Activated naive CD8-positive, alpha-beta T cell treated with anti-CD3 and anti-CD28 coated beads for 36 hours (primary cell): ENCODE results near the gene DENND4C. TPM values are rescaled to one million over a fixed set of nuclear protein-coding genes. Genes with fewer than 3 reads are reported as not detected.
"Not testable (repeated sequence)": the region's sequence is repeated elsewhere in the genome, so short reads cannot be mapped to it uniquely, and the experiment has no call there.

Experiments
- DNase-seq: peaks from one replicate; pipeline ENCODE4 v3.0.0; 2021
- H3K27ac Mint-ChIP-seq: one replicate; pipeline ENCODE4 v1.8.0; 2022; ENCODE audit warnings: mild to moderate bottlenecking, moderate library complexity, mixed read lengths
- H3K27me3 Mint-ChIP-seq: one replicate; pipeline ENCODE4 v1.8.0; 2022; ENCODE audit warnings: mild to moderate bottlenecking, mixed read lengths
- H3K36me3 Mint-ChIP-seq: one replicate; pipeline ENCODE4 v1.8.0; 2021; ENCODE audit warnings: mild to moderate bottlenecking, mixed read lengths
- H3K4me1 Mint-ChIP-seq: one replicate; pipeline ENCODE4 v1.8.0; 2021; ENCODE audit warnings: mixed read lengths
- H3K4me3 Mint-ChIP-seq: one replicate; pipeline ENCODE4 v1.8.0; 2022; ENCODE audit warnings: mild to moderate bottlenecking, moderate library complexity, mixed read lengths
- H3K9me3 Mint-ChIP-seq: one replicate; pipeline ENCODE4 v1.8.0; 2022; ENCODE audit warnings: mixed read lengths
- total RNA-seq, 2 experiments: library from RNA; stranded (reverse); gene quantifications; one replicate each; pipeline ENCODE4 v1.2.3, GENCODE V29; 2021

Gene DENND4C
- total RNA-seq, 2 experiments from 2014 or later, result 12.8 to 15.1 TPM

- DNase-seq, result no peak
- Mint-ChIP-seq H3K9me3 (no peaks in the 10 kb centered on the region), H3K4me3 (no peak overlapping the region), H3K36me3 (peaks cover 10% of the 10 kb centered on the region), H3K27ac (no peak overlapping the region), H3K27me3 (no peaks in the 10 kb centered on the region), H3K4me1 (peaks cover 44% of the 10 kb centered on the region)
These were observed 13.0 kb downstream of the DENND4C start for GRCh38 chr9:19243366-19244033.

- Mint-ChIP-seq H3K9me3 (no peaks in the 10 kb centered on the region), H3K36me3 (peaks cover 5% of the 10 kb centered on the region), H3K27me3 (no peaks in the 10 kb centered on the region), H3K4me3 (no peak overlapping the region), H3K4me1 (peaks cover 39% of the 10 kb centered on the region), H3K27ac (no peak overlapping the region)
- no peak for DNase-seq
These were observed 16.4 kb downstream of the DENND4C start for GRCh38 chr9:19246891-19247290.

DNA sequence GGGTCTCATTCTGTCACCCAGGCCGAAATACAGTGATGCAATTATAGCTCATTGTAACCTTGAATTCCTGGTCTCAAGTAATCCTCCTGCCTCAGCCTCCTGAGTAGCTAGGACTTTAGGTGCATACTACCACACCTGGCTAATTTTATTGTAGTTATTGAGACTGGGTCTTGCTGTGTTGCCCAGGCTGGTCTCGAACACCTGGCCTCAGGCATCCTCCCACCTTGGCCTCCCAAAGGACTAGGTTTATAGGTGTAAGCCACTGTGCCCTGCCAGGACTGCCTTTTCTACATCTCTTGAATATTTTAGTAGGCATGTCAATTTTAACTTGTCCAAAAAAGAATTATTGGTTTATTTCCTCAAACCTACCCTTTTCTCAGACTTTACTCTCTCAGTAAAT lies 16.9 kb downstream of the DENND4C start:
- no peaks in the 10 kb centered on the region for H3K27me3 Mint-ChIP-seq
- peaks cover 36% of the 10 kb centered on the region for H3K4me1 Mint-ChIP-seq
- H3K4me3 Mint-ChIP-seq, result no peak overlapping the region
- H3K27ac Mint-ChIP-seq, result no peak overlapping the region
- H3K36me3 Mint-ChIP-seq, result peaks cover 5% of the 10 kb centered on the region
- no peak for DNase-seq
- no peaks in the 10 kb centered on the region for H3K9me3 Mint-ChIP-seq

- H3K27me3 Mint-ChIP-seq, H3K9me3 Mint-ChIP-seq, H3K27ac Mint-ChIP-seq, H3K36me3 Mint-ChIP-seq, DNase-seq, H3K4me3 Mint-ChIP-seq: not testable (repeated sequence)
- H3K4me1 Mint-ChIP-seq, result peaks cover 41% of the 10 kb centered on the region
These were observed 19.9 kb downstream of the DENND4C start for GRCh38 chr9:19250346-19250745.

GRCh38 chr9:19251203-19251602 lies 20.7 kb downstream of the DENND4C start:
- not testable (repeated sequence) for H3K9me3 Mint-ChIP-seq, DNase-seq, H3K36me3 Mint-ChIP-seq, H3K27ac Mint-ChIP-seq, H3K27me3 Mint-ChIP-seq, H3K4me3 Mint-ChIP-seq
- peaks cover 39% of the 10 kb centered on the region for H3K4me1 Mint-ChIP-seq

- H3K4me1 Mint-ChIP-seq, result peaks cover 38% of the 10 kb centered on the region
- not testable (repeated sequence) for H3K4me3 Mint-ChIP-seq
These were observed 21.1 kb downstream of the DENND4C start for GRCh38 chr9:19251622-19252021.

DNA sequence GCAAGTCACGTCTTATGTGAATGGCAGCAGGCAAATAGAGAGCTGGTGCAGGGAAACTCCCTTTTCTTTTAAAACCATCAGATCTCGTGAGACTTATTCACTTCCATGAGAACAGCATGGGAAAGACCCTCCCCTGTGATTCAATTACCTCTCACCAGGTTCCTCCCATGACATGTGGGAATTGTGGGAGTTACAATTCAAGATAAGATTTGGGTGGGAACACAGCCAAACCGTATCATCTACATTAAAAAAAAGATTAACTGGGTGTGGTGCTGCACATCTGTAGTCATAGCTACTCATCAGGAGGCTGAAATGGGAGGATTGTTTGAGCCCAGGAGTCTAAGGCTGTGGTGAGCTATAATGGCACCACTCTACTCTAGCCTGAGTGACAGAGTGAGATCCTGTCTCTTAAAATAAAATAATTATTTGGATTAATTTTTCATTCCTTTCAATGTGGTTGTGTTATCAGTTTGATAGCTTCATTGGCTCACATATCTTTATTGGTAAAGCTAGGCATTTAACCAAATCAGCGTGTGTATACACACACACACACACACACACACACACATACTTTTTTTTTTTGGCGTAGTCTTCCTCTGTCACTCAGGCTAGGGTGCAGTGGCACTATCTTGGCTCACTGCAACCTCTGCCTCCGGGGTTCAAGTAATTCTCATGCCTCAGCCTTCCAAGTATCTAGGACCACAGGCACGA lies 21.8 kb downstream of the DENND4C start:
- Mint-ChIP-seq H3K4me1 (peaks cover 34% of the 10 kb centered on the region), H3K27ac (no peak overlapping the region), H3K36me3 (peaks cover 5% of the 10 kb centered on the region), H3K27me3 (no peaks in the 10 kb centered on the region), H3K4me3 (no peak overlapping the region), H3K9me3 (no peaks in the 10 kb centered on the region)
- DNase-seq, result no peak

More at GRCh38 chr9:19251622-19252021, 21.1 kb downstream of the DENND4C start:
- DNase-seq, H3K27ac Mint-ChIP-seq, H3K36me3 Mint-ChIP-seq, H3K27me3 Mint-ChIP-seq, H3K9me3 Mint-ChIP-seq: not testable (repeated sequence)

- no peak for DNase-seq
- peaks cover 34% of the 10 kb centered on the region for H3K4me1 Mint-ChIP-seq
- no peaks in the 10 kb centered on the region for H3K9me3 Mint-ChIP-seq
- H3K27me3 Mint-ChIP-seq, result no peaks in the 10 kb centered on the region
- H3K27ac Mint-ChIP-seq, result no peak overlapping the region
- no peak overlapping the region for H3K4me3 Mint-ChIP-seq
- peaks cover 4% of the 10 kb centered on the region for H3K36me3 Mint-ChIP-seq
These were observed 22.4 kb downstream of the DENND4C start for GRCh38 chr9:19252885-19253219.

- Mint-ChIP-seq H3K4me1 (peaks cover 36% of the 10 kb centered on the region), H3K36me3 (peaks cover 5% of the 10 kb centered on the region), H3K9me3 (peaks cover 3% of the 10 kb centered on the region), H3K27ac (no peak overlapping the region), H3K27me3 (no peaks in the 10 kb centered on the region), H3K4me3 (no peak overlapping the region)
- DNase-seq, result no peak
These were observed 24.6 kb downstream of the DENND4C start for GRCh38 chr9:19255112-19255511.

GRCh38 chr9:19255821-19256220 lies 25.3 kb downstream of the DENND4C start:
- H3K27ac Mint-ChIP-seq, result no peak overlapping the region
- peaks cover 3% of the 10 kb centered on the region for H3K9me3 Mint-ChIP-seq
- H3K36me3 Mint-ChIP-seq, result peaks cover 5% of the 10 kb centered on the region
- H3K4me3 Mint-ChIP-seq, result no peak overlapping the region
- no peak for DNase-seq
- peaks cover 40% of the 10 kb centered on the region for H3K4me1 Mint-ChIP-seq
- H3K27me3 Mint-ChIP-seq, result no peaks in the 10 kb centered on the region

DNA sequence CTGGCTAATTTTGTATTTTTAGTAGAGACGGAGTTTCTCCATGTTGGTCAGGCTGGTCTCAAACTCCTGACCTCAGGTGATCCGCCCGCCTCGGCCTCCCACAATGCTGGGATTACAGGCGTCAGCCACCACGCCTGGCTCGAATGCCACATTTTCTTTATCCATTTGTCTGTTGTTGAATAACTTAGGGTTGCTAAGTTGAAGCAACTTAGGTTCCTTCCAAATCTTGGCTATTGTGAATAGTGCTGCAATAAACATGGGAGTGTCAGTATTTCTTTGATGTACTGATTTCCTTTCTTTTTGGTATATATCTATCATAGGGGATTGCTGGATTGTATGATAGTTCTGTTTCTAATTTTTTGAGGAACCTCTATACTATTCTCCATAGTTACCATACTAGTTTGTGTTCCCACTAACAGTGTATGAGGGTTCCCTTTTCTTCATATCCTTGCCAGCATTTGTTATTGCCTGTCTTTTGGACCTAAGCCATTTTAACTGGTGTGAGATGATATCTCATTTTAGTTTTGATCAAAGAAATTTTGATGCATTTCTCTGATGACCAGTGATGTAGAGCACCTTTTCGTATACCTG lies 29.3 kb downstream of the DENND4C start:
- not testable (repeated sequence) for H3K9me3 Mint-ChIP-seq, H3K4me3 Mint-ChIP-seq, H3K27ac Mint-ChIP-seq, DNase-seq, H3K36me3 Mint-ChIP-seq, H3K27me3 Mint-ChIP-seq
- H3K4me1 Mint-ChIP-seq, result peaks cover 42% of the 10 kb centered on the region

GRCh38 chr9:19265602-19266001 lies 35.1 kb downstream of the DENND4C start:
- not testable (repeated sequence) for H3K4me3 Mint-ChIP-seq, DNase-seq, H3K9me3 Mint-ChIP-seq, H3K27ac Mint-ChIP-seq, H3K27me3 Mint-ChIP-seq
- Mint-ChIP-seq H3K36me3 (peaks cover 31% of the 10 kb centered on the region), H3K4me1 (peaks cover 58% of the 10 kb centered on the region)

GRCh38 chr9:19266778-19267384 lies 36.4 kb downstream of the DENND4C start:
- H3K27me3 Mint-ChIP-seq, result not testable (repeated sequence)
- peaks cover 10% of the 10 kb centered on the region for H3K9me3 Mint-ChIP-seq
- H3K27ac Mint-ChIP-seq, result peak overlapping the region; percentile 34

DNA sequence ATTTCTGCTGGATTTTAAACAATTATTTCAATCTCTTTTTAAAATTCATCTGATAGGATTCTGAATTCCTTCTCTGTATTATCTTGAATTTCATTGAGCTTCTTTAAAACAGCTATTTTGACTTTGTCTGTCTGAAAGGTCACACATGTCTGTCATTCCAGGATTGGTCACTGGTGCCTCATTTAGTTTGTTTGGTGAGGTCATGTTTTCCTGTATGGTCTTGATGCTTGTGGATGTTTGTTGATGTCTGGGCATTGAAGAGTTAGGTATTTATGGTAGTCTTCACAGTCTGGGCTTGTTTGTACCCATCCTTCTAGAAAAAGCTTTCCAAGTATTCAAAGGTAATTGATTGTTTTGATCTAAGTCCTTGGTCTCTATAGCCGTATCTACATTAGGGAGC lies 39.1 kb downstream of the DENND4C start:
- Mint-ChIP-seq H3K27ac (no peak overlapping the region), H3K27me3 (no peaks in the 10 kb centered on the region), H3K4me3 (no peak overlapping the region), H3K9me3 (peaks cover 7% of the 10 kb centered on the region), H3K4me1 (peaks cover 41% of the 10 kb centered on the region), H3K36me3 (peaks cover 30% of the 10 kb centered on the region)
- DNase-seq, result no peak

More at GRCh38 chr9:19266778-19267384, 36.4 kb downstream of the DENND4C start:
- Mint-ChIP-seq H3K36me3 (peaks cover 31% of the 10 kb centered on the region), H3K4me1 (peaks cover 48% of the 10 kb centered on the region)
- not testable (repeated sequence) for DNase-seq, H3K4me3 Mint-ChIP-seq

- Mint-ChIP-seq H3K27me3 (no peaks in the 10 kb centered on the region), H3K27ac (no peak overlapping the region), H3K4me1 (peaks cover 40% of the 10 kb centered on the region), H3K36me3 (peaks cover 28% of the 10 kb centered on the region), H3K9me3 (peaks cover 6% of the 10 kb centered on the region), H3K4me3 (no peak overlapping the region)
- no peak for DNase-seq
These were observed 40.0 kb downstream of the DENND4C start for GRCh38 chr9:19270421-19270949.
